Measurements from ENCODE around the gene RNF224.

- TF ChIP-seq CTCF (IDR thresholded peaks at IDR 0.05; ENCODE audit: low read depth, low read length) (no peak), EZH2phosphoT487 (IDR thresholded peaks at IDR 0.05; ENCODE audit: low read depth) (no peak)
Measured at GRCh38 chr9:137221506-137222111, 5.7 kb upstream of the RNF224 start.

Measured in OCI-LY3 (cell line).